Fibroblast of pulmonary artery (primary cell): ENCODE measurements around the gene NCAPG2.
"Not testable (repeated sequence)": the region's sequence is repeated elsewhere in the genome, so short reads cannot be mapped to it uniquely, and the experiment has no call there.

Source experiments
- DNase-seq: peaks from one replicate; pipeline ENCODE4 v3.0.0-alpha.2; 2010; ENCODE audit warnings: low read depth
- H3K4me3 ChIP-seq: replicated peaks from 2 replicates; pipeline ENCODE4 v1.5.1; 2011; ENCODE audit warnings: low read depth, mild to moderate bottlenecking, control low read depth, low read length, moderate library complexity
- CTCF ChIP-seq: IDR thresholded peaks from 2 replicates; pipeline ENCODE4 v1.5.1; 2011; ENCODE audit warnings: mild to moderate bottlenecking, control low read depth, low read length, inconsistent platforms; ENCODE audit errors: missing control alignments

Gene NCAPG2

GRCh38 chr7:158710651-158711102 lies 6.1 kb upstream of the NCAPG2 start:
- no peak overlapping the region for H3K4me3 ChIP-seq
- DNase-seq, result peak; percentile 89

GRCh38 chr7:158707610-158708009 lies 3.0 kb upstream of the NCAPG2 start:
- DNase-seq, result no peak
- TF ChIP-seq CTCF, result no peak
- H3K4me3 ChIP-seq, result no peak overlapping the region

More at GRCh38 chr7:158710651-158711102, 6.1 kb upstream of the NCAPG2 start:
- TF ChIP-seq CTCF, result no peak

- DNase-seq, result no peak
- no peak overlapping the region for H3K4me3 ChIP-seq
- no peak for TF ChIP-seq CTCF
Observed at GRCh38 chr7:158706710-158707590, 2.3 kb upstream of the NCAPG2 start.

GRCh38 chr7:158706273-158706704 lies 1.7 kb upstream of the NCAPG2 start:
- peak; percentile 66 for DNase-seq
- no peak for TF ChIP-seq CTCF
- H3K4me3 ChIP-seq, result no peak overlapping the region

GRCh38 chr7:158705234-158705850 lies 738 bp upstream of the NCAPG2 start:
- peak overlapping the region; percentile 91 for H3K4me3 ChIP-seq
- DNase-seq, result no peak
- no peak for TF ChIP-seq CTCF

GRCh38 chr7:158703679-158704523 lies 703 bp downstream of the NCAPG2 start:
- not testable (repeated sequence) for DNase-seq
- H3K4me3 ChIP-seq, result peak overlapping the region; percentile 91

GRCh38 chr7:158702944-158703343 lies 1.7 kb downstream of the NCAPG2 start:
- TF ChIP-seq CTCF, result no peak
- DNase-seq, result no peak

More at GRCh38 chr7:158702944-158703343, 1.7 kb downstream of the NCAPG2 start:
- no peak overlapping the region for H3K4me3 ChIP-seq
